ENCODE data around the gene TMEM229B.

The TMEM229B gene

DNA sequence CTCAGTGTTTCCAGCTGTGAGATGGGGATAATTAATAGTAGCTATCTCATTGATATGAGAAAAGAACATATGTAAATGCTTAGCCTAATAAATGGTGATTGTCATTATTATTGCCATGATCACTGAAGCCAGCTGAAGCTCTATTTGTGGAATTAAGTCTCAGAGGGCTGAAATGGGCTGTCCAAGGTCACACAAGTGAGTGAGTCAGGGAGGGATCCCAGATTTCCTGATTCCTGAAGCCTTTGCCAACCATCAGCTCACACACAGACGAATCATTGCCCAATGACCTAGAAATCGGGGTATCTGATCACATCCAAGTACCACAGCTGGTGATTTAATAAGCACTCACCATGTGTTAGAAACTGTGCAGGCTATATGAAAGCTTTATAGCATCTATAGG is 21.6 kb upstream of the TMEM229B start:
- H4K20me1 ChIP-seq (ENCODE audit: insufficient read depth, low read length), result peaks cover 6% of the 10 kb centered on the region
- TF ChIP-seq EZH2 (IDR thresholded peaks at IDR 0.05; ENCODE audit: borderline replicate concordance, low read depth, low read length, severe bottlenecking), result no peak
- TF ChIP-seq, protein P1, sequence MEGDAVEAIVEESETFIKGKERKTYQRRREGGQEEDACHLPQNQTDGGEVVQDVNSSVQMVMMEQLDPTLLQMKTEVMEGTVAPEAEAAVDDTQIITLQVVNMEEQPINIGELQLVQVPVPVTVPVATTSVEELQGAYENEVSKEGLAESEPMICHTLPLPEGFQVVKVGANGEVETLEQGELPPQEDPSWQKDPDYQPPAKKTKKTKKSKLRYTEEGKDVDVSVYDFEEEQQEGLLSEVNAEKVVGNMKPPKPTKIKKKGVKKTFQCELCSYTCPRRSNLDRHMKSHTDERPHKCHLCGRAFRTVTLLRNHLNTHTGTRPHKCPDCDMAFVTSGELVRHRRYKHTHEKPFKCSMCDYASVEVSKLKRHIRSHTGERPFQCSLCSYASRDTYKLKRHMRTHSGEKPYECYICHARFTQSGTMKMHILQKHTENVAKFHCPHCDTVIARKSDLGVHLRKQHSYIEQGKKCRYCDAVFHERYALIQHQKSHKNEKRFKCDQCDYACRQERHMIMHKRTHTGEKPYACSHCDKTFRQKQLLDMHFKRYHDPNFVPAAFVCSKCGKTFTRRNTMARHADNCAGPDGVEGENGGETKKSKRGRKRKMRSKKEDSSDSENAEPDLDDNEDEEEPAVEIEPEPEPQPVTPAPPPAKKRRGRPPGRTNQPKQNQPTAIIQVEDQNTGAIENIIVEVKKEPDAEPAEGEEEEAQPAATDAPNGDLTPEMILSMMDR (IDR thresholded peaks at IDR 0.05; ENCODE audit: borderline replicate concordance, extremely low read depth, low read length, poor library complexity, severe bottlenecking), result no peak
- no peak overlapping the region for H3K4me2 ChIP-seq (ENCODE audit: insufficient read depth, low read length)
- peaks cover 9% of the 10 kb centered on the region for H3K4me1 ChIP-seq (ENCODE audit: insufficient read depth, low read length)
- H3K9me3 ChIP-seq (ENCODE audit: insufficient read depth, low read length, severe bottlenecking), result no peaks in the 10 kb centered on the region
- no peak overlapping the region for H3K27ac ChIP-seq (ENCODE audit: low read length)
- no peak overlapping the region for H3K4me3 ChIP-seq (ENCODE audit: low read depth in 1 of 2, low read length in 2 of 2)
- no peaks in the 10 kb centered on the region for H3K79me2 ChIP-seq (ENCODE audit: insufficient read depth, low read length)
- no peak overlapping the region for H3K9ac ChIP-seq (ENCODE audit: low read depth, low read length)
- H3K36me3 ChIP-seq (ENCODE audit: insufficient read depth, low read length), result no peaks in the 10 kb centered on the region
- peaks cover 46% of the 10 kb centered on the region for H3K27me3 ChIP-seq (ENCODE audit: insufficient read depth, low read length, poor library complexity)
- no peak overlapping the region for H2AFZ ChIP-seq (ENCODE audit: low read depth, low read length)
- no peak for DNase-seq
- ATAC-seq (ENCODE audit: insufficient read depth, low read depth), result no peak

GRCh38 chr14:67508956-67509355 is 20.4 kb upstream of the TMEM229B start:
- H4K20me1 ChIP-seq (ENCODE audit: insufficient read depth, low read length), result peaks cover under 1% of the 10 kb centered on the region; the same call in 1 of the 2 replicates
- no peaks in the 10 kb centered on the region for H3K36me3 ChIP-seq (ENCODE audit: insufficient read depth, low read length)
- no peak overlapping the region for H3K9ac ChIP-seq (ENCODE audit: low read depth, low read length)
- TF ChIP-seq, protein P1 (IDR thresholded peaks at IDR 0.05; ENCODE audit: borderline replicate concordance, extremely low read depth, low read length, poor library complexity, severe bottlenecking), result no peak
- no peak for TF ChIP-seq EZH2 (IDR thresholded peaks at IDR 0.05; ENCODE audit: borderline replicate concordance, low read depth, low read length, severe bottlenecking)
- no peaks in the 10 kb centered on the region for H3K9me3 ChIP-seq (ENCODE audit: insufficient read depth, low read length, severe bottlenecking)
- H3K4me3 ChIP-seq (ENCODE audit: low read depth in 1 of 2, low read length in 2 of 2), result no peak overlapping the region
- no peaks in the 10 kb centered on the region for H3K4me1 ChIP-seq (ENCODE audit: insufficient read depth, low read length)
- H2AFZ ChIP-seq (ENCODE audit: low read depth, low read length), result no peak overlapping the region
- peaks cover 34% of the 10 kb centered on the region for H3K27me3 ChIP-seq (ENCODE audit: insufficient read depth, low read length, poor library complexity)
- H3K27ac ChIP-seq (ENCODE audit: low read length), result no peak overlapping the region
- DNase-seq, result no peak
- no peaks in the 10 kb centered on the region for H3K79me2 ChIP-seq (ENCODE audit: insufficient read depth, low read length)
- no peak for ATAC-seq (ENCODE audit: insufficient read depth, low read depth)
- no peak overlapping the region for H3K4me2 ChIP-seq (ENCODE audit: insufficient read depth, low read length)

DNA sequence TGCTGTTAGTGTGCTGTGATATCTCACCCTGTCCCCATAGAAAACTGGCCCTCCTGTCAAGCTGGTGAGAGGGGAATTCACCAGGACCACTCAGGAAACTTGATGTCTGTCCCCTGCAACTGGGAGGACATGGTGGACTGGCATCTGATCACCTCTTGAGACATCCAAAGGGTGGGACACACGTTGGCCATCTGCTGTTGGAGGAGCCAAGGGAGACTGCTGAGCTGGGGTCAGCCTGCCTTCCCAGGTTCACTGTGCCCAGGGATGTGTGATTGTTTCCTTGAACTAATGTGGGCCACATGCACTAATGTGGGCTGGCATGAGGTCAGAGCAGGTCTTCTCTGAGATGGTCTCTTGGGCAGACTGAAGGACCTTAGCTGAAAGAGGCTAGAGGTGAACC is 16.7 kb upstream of the TMEM229B start:
- TF ChIP-seq, protein P1 (IDR thresholded peaks at IDR 0.05; ENCODE audit: borderline replicate concordance, extremely low read depth, low read length, poor library complexity, severe bottlenecking), result no peak
- TF ChIP-seq EZH2 (IDR thresholded peaks at IDR 0.05; ENCODE audit: borderline replicate concordance, low read depth, low read length, severe bottlenecking), result no peak

DNA sequence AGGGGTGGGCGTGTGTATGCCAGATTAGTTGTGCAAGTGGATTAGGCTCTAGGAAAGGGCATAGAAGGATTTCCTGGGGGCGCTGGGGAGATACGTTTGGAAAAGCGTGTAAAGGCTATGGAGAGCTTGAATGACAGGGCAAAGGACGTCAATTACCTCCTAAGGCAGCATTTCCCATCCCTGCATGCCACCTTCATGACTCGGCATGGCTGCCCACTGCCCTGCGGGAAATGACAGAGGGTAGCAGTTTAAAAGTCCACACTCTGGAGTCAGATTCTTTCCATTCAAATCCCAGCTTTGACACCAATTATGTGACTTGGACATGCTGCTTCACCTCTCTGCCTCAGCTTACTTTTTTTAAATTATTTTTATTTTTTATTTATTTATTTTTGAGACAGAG is 14.8 kb upstream of the TMEM229B start:
- Histone ChIP-seq H3K9ac (ENCODE audit: low read depth, low read length) (no peak overlapping the region), H2AFZ (ENCODE audit: low read depth, low read length) (no peak overlapping the region), H4K20me1 (ENCODE audit: insufficient read depth, low read length) (no peaks in the 10 kb centered on the region), H3K79me2 (ENCODE audit: insufficient read depth, low read length) (no peaks in the 10 kb centered on the region), H3K4me1 (ENCODE audit: insufficient read depth, low read length) (no peaks in the 10 kb centered on the region), H3K4me2 (ENCODE audit: insufficient read depth, low read length) (no peak overlapping the region), H3K36me3 (ENCODE audit: insufficient read depth, low read length) (no peaks in the 10 kb centered on the region), H3K27ac (ENCODE audit: low read length) (no peak overlapping the region), H3K4me3 (ENCODE audit: low read depth in 1 of 2, low read length in 2 of 2) (no peak overlapping the region), H3K27me3 (ENCODE audit: insufficient read depth, low read length, poor library complexity) (peaks cover 6% of the 10 kb centered on the region), H3K9me3 (ENCODE audit: insufficient read depth, low read length, severe bottlenecking) (no peaks in the 10 kb centered on the region)
- TF ChIP-seq EZH2 (IDR thresholded peaks at IDR 0.05; ENCODE audit: borderline replicate concordance, low read depth, low read length, severe bottlenecking), result no peak
- TF ChIP-seq, protein P1 (IDR thresholded peaks at IDR 0.05; ENCODE audit: borderline replicate concordance, extremely low read depth, low read length, poor library complexity, severe bottlenecking), result no peak
- ATAC-seq (ENCODE audit: insufficient read depth, low read depth) (no peak), DNase-seq (no peak)

More for the DNA sequence above, 16.7 kb upstream of the TMEM229B start:
- Histone ChIP-seq H3K4me1 (ENCODE audit: insufficient read depth, low read length) (no peaks in the 10 kb centered on the region), H3K9me3 (ENCODE audit: insufficient read depth, low read length, severe bottlenecking) (no peaks in the 10 kb centered on the region), H3K79me2 (ENCODE audit: insufficient read depth, low read length) (no peaks in the 10 kb centered on the region), H3K36me3 (ENCODE audit: insufficient read depth, low read length) (no peaks in the 10 kb centered on the region), H3K4me3 (ENCODE audit: low read depth in 1 of 2, low read length in 2 of 2) (no peak overlapping the region), H3K27me3 (ENCODE audit: insufficient read depth, low read length, poor library complexity) (peaks cover 14% of the 10 kb centered on the region), H3K4me2 (ENCODE audit: insufficient read depth, low read length) (no peak overlapping the region), H2AFZ (ENCODE audit: low read depth, low read length) (no peak overlapping the region), H3K9ac (ENCODE audit: low read depth, low read length) (no peak overlapping the region), H4K20me1 (ENCODE audit: insufficient read depth, low read length) (no peaks in the 10 kb centered on the region), H3K27ac (ENCODE audit: low read length) (no peak overlapping the region)
- ATAC-seq (ENCODE audit: insufficient read depth, low read depth), result no peak
- DNase-seq, result no peak

Data from DND-41 (cell line).